ENCODE measurements around the gene SLC6A18. TPM values are rescaled to one million over a fixed set of nuclear protein-coding genes. Genes with fewer than 3 reads are reported as not detected.

The SLC6A18 gene
- total and polyA plus RNA-seq, 2 of the 4 experiments (the other 2 are of a cell fraction) = not detected

DNA sequence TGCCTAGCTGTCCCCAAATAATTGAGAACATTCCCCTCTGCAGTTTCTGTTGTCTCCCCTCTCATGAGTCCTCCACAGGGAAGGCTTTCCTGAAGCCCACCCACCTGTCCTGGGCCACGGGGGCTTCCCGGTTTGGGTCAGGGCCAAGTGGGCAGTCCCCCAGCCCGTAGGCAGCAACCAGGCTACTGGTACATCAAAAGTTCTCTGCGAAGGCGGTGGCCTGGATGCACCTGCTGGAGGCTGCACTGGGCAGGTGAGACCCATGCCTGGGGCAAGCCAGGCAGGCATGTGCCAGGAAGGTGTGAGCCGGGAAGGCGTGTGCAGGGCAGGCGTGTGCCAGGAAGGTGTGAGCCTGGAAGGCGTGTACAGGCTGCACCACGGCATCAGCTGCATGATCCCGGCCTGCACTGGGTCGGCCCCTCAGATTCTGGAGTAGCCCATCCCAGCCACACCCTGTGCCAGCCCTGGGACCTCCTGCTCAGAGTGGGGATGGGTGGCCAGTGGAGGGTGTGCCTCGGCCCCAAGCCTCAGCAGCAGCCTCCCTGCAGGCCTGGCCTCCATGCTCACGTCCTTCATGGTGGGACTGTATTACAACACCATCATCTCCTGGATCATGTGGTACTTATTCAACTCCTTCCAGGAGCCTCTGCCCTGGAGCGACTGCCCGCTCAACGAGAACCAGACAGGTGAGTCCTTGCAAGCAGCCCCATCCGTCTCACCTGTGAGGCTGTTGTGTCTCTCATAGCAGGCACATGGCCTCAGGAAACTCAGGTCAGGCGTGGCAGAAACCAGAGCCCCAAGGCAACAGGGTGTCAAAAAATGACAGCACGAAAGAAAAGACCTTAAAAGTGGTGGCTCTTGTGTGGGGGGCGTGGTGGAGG lies 15.0 kb upstream of the SLC6A18 start:
- H2AK5ac ChIP-seq (ENCODE audit: low read depth, low read length) = no peak overlapping the region
- no peak overlapping the region for H4K91ac ChIP-seq (ENCODE audit: insufficient read depth, low read depth, low read length)
- no peak overlapping the region for H2AK9ac ChIP-seq (replicated peaks; ENCODE audit: low read depth, low read length, poor library complexity)
- no peaks in the 10 kb centered on the region for H3K4me1 ChIP-seq (ENCODE audit: control insufficient read depth, insufficient read depth, low read length)
- no peak overlapping the region for H2BK20ac ChIP-seq (ENCODE audit: low read depth, low read length)
- CTCF ChIA-PET = no interaction called here
- no peak overlapping the region for H3K56ac ChIP-seq (ENCODE audit: extremely low read depth, insufficient read depth, low read length)
- dilution Hi-C loops (cut with HindIII; ENCODE audit: low sequenced_read_pairs, unreplicated experiment) (no loop called here), intact Hi-C loops (cut with micrococcal nuclease) (loop anchor here (2.0 kb wide), 1 partner anchor 431 kb away; no protein-coding TSS in a partner anchor), in situ Hi-C loops (cut with MboI; ENCODE audit: low sequenced_read_pairs) (no loop called here)
- H4K5ac ChIP-seq (ENCODE audit: low read depth, low read length) = no peak overlapping the region
- BruUV-seq (replicated peaks) = no TSS peak
- no peak overlapping the region for H4K8ac ChIP-seq (ENCODE audit: low read depth in 2 of 2, low read length in 2 of 2)
- no peaks in the 10 kb centered on the region for H3K36me3 ChIP-seq (ENCODE audit: control insufficient read depth, insufficient read depth, low read length)
- no peak overlapping the region for H2BK15ac ChIP-seq (ENCODE audit: low read depth, low read length)
- H3K27me3 ChIP-seq (ENCODE audit: control insufficient read depth, insufficient read depth, low read length) = peaks cover 24% of the 10 kb centered on the region; the same call in 1 of the 2 replicates
- H3K27ac ChIP-seq (ENCODE audit: insufficient read depth, low read length) = no peak overlapping the region
- no peak overlapping the region for H3K14ac ChIP-seq (replicated peaks; ENCODE audit: low read depth, low read length)
- ATAC-seq (ENCODE audit: low read depth) = no peak
- H3K9me1 ChIP-seq (ENCODE audit: insufficient read depth, low read length) = peaks cover 6% of the 10 kb centered on the region; the same call in 1 of the 2 replicates
- no peak overlapping the region for H2BK120ac ChIP-seq (ENCODE audit: low read depth, low read length)
- no peak overlapping the region for H2BK5ac ChIP-seq (ENCODE audit: low read depth, low read length, poor library complexity, severe bottlenecking)
- TF ChIP-seq MXI1 (IDR thresholded peaks at IDR 0.05; ENCODE audit: borderline replicate concordance, low read depth, low read length) (no peak), MAFK (IDR thresholded peaks at IDR 0.05; ENCODE audit: low read depth, low read length) (no peak), CHD1 (IDR thresholded peaks at IDR 0.05; ENCODE audit: low read depth, low read length) (no peak), RFX5 (IDR thresholded peaks at IDR 0.05; ENCODE audit: low read depth, low read length) (no peak), MAZ (IDR thresholded peaks at IDR 0.05; ENCODE audit: borderline replicate concordance, low read depth, low read length) (no peak), RCOR1 (IDR thresholded peaks at IDR 0.05; ENCODE audit: insufficient replicate concordance, low read length) (no peak), NFE2L2 (IDR thresholded peaks at IDR 0.05; ENCODE audit: low read depth, low read length) (no peak), SMC3 (IDR thresholded peaks at IDR 0.05; ENCODE audit: low read depth, low read length) (no peak), FOS (IDR thresholded peaks at IDR 0.05; ENCODE audit: low read depth, low read length) (no peak), BHLHE40 (IDR thresholded peaks at IDR 0.05; ENCODE audit: low read depth, low read length) (no peak)
- TF ChIP-seq, protein P1, sequence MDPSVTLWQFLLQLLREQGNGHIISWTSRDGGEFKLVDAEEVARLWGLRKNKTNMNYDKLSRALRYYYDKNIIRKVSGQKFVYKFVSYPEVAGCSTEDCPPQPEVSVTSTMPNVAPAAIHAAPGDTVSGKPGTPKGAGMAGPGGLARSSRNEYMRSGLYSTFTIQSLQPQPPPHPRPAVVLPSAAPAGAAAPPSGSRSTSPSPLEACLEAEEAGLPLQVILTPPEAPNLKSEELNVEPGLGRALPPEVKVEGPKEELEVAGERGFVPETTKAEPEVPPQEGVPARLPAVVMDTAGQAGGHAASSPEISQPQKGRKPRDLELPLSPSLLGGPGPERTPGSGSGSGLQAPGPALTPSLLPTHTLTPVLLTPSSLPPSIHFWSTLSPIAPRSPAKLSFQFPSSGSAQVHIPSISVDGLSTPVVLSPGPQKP (IDR thresholded peaks at IDR 0.05; ENCODE audit: borderline replicate concordance, low read depth, low read length) = no peak
- TF ChIP-seq, protein P2, sequence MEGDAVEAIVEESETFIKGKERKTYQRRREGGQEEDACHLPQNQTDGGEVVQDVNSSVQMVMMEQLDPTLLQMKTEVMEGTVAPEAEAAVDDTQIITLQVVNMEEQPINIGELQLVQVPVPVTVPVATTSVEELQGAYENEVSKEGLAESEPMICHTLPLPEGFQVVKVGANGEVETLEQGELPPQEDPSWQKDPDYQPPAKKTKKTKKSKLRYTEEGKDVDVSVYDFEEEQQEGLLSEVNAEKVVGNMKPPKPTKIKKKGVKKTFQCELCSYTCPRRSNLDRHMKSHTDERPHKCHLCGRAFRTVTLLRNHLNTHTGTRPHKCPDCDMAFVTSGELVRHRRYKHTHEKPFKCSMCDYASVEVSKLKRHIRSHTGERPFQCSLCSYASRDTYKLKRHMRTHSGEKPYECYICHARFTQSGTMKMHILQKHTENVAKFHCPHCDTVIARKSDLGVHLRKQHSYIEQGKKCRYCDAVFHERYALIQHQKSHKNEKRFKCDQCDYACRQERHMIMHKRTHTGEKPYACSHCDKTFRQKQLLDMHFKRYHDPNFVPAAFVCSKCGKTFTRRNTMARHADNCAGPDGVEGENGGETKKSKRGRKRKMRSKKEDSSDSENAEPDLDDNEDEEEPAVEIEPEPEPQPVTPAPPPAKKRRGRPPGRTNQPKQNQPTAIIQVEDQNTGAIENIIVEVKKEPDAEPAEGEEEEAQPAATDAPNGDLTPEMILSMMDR (conservative IDR thresholded peaks at IDR 0.05; ENCODE audit: low read depth, low read length) = no peak
- DNase-seq = no peak
- no peaks in the 10 kb centered on the region; the same call in 1 of the 2 replicates for H4K20me1 ChIP-seq (ENCODE audit: insufficient read depth, low read length)
- no peaks in the 10 kb centered on the region for H3K79me1 ChIP-seq (ENCODE audit: low read depth in 1 of 2, low read length in 2 of 2)
- POLR2A ChIA-PET (ENCODE audit: unreplicated experiment) = no interaction called here
- H3K9ac ChIP-seq (ENCODE audit: low read depth, low read length) = no peak overlapping the region
- H3K4me2 ChIP-seq (ENCODE audit: low read depth, low read length) = no peak overlapping the region
- 100% methylated on average over 1 of the region's 21 CpGs; no CpG with 5 or more reads in 1 of the 2 experiments for WGBS, 2 experiments (ENCODE audit: extremely low coverage in 2 of 2, insufficient read length in 1 of 2)
- H3K23ac ChIP-seq (ENCODE audit: low read depth, low read length) = no peak overlapping the region
- H3K18ac ChIP-seq (ENCODE audit: low read depth, low read length) = no peak overlapping the region
- H3K4me3 ChIP-seq (ENCODE audit: insufficient read depth, low read depth, low read length) = no peak overlapping the region
- H3K9me3 ChIP-seq (ENCODE audit: control insufficient read depth, insufficient read depth, low read length) = peaks cover 2% of the 10 kb centered on the region; the same call in 1 of the 2 replicates
- no peak overlapping the region for H3K4ac ChIP-seq (ENCODE audit: low read depth, low read length)
- H2AFZ ChIP-seq (replicated peaks; ENCODE audit: low read length, poor library complexity) = no peak overlapping the region
